AG04449 (cell line): Measurements from ENCODE around the gene RAP2A.

Experiments
- CTCF ChIA-PET: fragments of 350-600 bp; formaldehyde crosslinking; extraction: SDS; loops from one replicate; lab custom pipeline; 2021; ENCODE audit warnings: antibody characterized with exemption; lab: Yijun Ruan, JAX
- POLR2A ChIA-PET: fragments of 400-600, 350-600 bp; formaldehyde crosslinking; extraction: SDS; loops from one replicate; lab custom pipeline; 2020; ENCODE audit warnings: antibody characterized with exemption, inconsistent platforms; lab: Yijun Ruan, JAX
- DNase-seq: peaks from one replicate; pipeline ENCODE4 v3.0.0-alpha.2; 2010; ENCODE audit warnings: low read depth, low spot score
- H3K4me3 ChIP-seq: 2 replicates; pipeline ENCODE4 v1.5.1; 2011; ENCODE audit warnings: low read depth, mild to moderate bottlenecking, control low read depth, low read length
- TF ChIP-seq, protein P1 (sequence below): IDR thresholded peaks from one replicate; pipeline ENCODE4 v1.5.1; 2011; ENCODE audit warnings: mild to moderate bottlenecking, moderate library complexity, low read length, control low read depth, inconsistent platforms; ENCODE audit not compliant: insufficient read depth; ENCODE audit errors: missing control alignments

Gene RAP2A

DNA sequence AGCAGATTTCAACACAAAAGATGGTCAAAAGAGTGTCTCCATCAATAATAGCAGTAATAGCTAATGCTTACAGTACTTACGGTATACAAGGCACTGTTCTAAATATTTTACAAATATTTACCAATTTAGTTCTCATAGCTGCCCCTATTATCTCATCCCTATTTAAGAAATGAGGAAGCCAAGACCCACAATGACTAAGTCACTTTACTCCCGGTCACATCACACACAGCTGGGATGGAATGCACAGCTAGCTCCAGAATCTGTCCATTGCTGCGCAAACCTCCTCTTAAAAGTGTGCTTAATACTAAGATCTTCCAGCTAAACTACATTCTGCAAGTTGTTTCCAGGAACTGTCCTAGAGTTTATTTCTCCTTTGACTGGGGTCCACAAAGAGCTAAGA lies 63.4 kb downstream of the RAP2A start:
- ChIA-PET POLR2A (no interaction called here), CTCF (no interaction called here)
- H3K4me3 ChIP-seq = no peak overlapping the region
- DNase-seq = no peak
- TF ChIP-seq, protein P1, sequence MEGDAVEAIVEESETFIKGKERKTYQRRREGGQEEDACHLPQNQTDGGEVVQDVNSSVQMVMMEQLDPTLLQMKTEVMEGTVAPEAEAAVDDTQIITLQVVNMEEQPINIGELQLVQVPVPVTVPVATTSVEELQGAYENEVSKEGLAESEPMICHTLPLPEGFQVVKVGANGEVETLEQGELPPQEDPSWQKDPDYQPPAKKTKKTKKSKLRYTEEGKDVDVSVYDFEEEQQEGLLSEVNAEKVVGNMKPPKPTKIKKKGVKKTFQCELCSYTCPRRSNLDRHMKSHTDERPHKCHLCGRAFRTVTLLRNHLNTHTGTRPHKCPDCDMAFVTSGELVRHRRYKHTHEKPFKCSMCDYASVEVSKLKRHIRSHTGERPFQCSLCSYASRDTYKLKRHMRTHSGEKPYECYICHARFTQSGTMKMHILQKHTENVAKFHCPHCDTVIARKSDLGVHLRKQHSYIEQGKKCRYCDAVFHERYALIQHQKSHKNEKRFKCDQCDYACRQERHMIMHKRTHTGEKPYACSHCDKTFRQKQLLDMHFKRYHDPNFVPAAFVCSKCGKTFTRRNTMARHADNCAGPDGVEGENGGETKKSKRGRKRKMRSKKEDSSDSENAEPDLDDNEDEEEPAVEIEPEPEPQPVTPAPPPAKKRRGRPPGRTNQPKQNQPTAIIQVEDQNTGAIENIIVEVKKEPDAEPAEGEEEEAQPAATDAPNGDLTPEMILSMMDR = no peak

DNA sequence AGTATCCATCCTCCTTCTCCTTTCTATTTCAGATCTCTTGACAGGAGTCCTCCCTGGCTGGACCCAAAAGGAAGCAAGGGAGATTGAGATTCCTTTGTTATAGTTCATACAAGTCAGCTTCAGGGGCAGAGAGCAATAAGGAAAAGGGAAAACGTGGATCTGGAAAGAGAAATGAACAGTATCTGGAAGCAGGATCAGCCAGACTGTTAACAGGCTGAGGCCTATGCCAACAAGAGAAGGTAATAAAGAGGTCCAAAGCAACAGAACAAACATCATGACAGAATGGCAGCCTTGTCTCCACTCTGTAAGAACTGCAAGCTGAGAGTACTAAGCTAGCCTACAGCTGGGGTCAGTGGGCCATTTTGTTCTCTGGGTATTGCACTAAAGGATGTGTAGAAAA lies 64.5 kb downstream of the RAP2A start:
- CTCF ChIA-PET = no interaction called here
- no peak for DNase-seq
- H3K4me3 ChIP-seq = no peak overlapping the region
- POLR2A ChIA-PET = no interaction called here
- TF ChIP-seq, protein P1 = no peak

DNA sequence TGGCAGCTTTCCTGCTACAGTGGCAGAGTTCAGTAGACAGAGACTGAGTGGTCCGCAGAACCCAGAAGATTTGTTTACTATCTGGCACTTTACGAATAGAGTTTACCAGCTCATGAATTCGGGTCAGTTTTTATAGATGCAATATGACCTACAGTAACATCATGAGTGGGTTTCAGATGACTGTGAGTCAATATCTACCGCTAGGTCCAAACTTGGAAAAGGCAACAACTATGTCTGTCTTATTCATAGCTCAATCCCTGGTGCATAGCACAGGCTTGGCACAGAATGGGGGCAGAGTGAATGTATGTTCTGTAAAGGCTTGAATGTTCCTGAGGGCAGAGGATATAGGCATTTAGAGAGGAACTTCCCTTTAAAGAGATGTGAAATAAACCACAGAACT lies 65.2 kb downstream of the RAP2A start:
- ChIA-PET CTCF (no interaction called here), POLR2A (no interaction called here)
- TF ChIP-seq, protein P1 = no peak
- H3K4me3 ChIP-seq = no peak overlapping the region
- DNase-seq = no peak

DNA sequence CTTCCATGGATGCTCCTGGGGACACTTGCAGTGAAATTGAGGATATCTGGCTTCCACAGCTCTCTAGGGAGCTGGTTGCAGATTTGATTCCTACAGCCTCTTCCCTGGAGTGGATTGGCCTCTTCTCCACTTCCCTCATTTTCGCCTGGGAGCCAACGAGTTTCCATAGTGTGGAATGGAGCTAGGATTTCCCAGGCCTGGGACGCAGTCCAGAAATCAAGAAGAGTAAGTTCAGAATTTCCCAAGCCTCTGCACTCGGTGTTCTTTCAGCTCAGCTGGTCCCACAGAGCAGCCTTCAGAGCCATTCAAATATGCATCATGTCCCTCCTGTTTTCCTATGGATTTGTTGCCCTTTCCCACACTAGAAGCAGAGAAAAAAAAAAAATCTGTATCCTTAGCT lies 68.2 kb downstream of the RAP2A start:
- ChIA-PET CTCF (no interaction called here), POLR2A (no interaction called here)

DNA sequence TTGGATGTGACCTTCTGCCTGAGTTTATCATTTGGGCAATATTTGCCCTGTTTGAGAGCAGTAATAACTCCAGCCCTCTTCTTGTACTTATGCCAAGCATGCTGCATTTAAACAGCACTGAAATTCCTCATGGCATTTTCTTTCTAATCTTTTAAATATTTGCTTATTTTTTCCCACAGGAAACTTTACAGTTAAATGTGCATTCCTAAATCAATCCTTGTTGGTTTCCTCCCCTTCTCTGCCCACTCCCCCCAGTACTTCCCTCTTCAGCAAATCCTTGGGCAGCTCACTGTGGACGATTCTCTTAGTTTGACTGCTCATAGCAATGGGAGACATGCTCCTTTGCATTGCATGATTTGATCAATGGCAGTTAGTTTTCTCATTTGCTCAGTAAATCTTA lies 68.7 kb downstream of the RAP2A start:
- DNase-seq = no peak
- ChIA-PET CTCF (no interaction called here), POLR2A (no interaction called here)
- no peak overlapping the region for H3K4me3 ChIP-seq
- TF ChIP-seq, protein P1 = no peak

More for the DNA sequence above, 68.2 kb downstream of the RAP2A start:
- TF ChIP-seq, protein P1 = no peak
- no peak for DNase-seq
- no peak overlapping the region for H3K4me3 ChIP-seq

DNA sequence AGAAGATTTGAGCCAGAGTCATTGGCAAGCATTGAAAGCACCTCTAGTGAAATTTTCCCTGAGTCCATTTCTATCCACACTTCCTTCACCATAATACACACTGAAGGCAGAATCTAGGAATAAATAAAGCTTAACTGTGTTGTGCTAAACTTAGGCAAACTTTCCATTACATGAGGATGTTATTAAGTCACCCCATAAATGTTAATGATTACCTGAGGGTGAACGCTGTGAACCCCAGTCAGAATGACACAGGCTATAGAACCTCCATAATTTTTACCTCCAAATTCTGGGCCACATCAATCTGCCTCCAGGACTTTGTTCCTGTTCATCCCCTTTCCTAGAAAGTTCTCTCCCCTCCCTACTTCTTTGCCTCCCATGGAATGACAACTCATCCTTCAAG lies 71.0 kb downstream of the RAP2A start:
- ChIA-PET CTCF (no interaction called here), POLR2A (no interaction called here)
- TF ChIP-seq, protein P1 = no peak
- no peak for DNase-seq
- no peak overlapping the region for H3K4me3 ChIP-seq
